Smooth muscle cell (in vitro differentiated cells): ENCODE results near the gene PCSK5. TPM values are rescaled to one million over a fixed set of nuclear protein-coding genes. Genes with fewer than 3 reads are reported as not detected.

Source experiments
- DNase-seq: peaks from one replicate; lab custom pipeline; 2025; ENCODE audit not compliant: unreplicated experiment; lab: John Stamatoyannopoulos, UW
- H2AFZ ChIP-seq: fragments of 200-600 bp; sonication (generic); 2 replicates; pipeline ENCODE4 v1.6.0; 2016; ENCODE audit warnings: antibody characterized with exemption, low read depth, mild to moderate bottlenecking
- H3F3A ChIP-seq: fragments of 200-600 bp; sonication (generic); 2 replicates; pipeline ENCODE4 v1.6.0; 2017; ENCODE audit warnings: antibody characterized with exemption, low read depth
- H3K27ac ChIP-seq: fragments of 200-600 bp; sonication (generic); 2 replicates; pipeline ENCODE4 v1.5.1; 2016; ENCODE audit warnings: low read depth, mild to moderate bottlenecking
- H3K27me3 ChIP-seq: fragments of 200-600 bp; sonication (generic); 2 replicates; pipeline ENCODE4 v1.6.1; 2016; ENCODE audit warnings: low read depth, mild to moderate bottlenecking
- H3K36me3 ChIP-seq: fragments of 200-600 bp; sonication (generic); 2 replicates; pipeline ENCODE4 v1.5.1; 2016; ENCODE audit warnings: low read depth
- H3K4me1 ChIP-seq: fragments of 200-600 bp; sonication (generic); 2 replicates; pipeline ENCODE4 v1.5.1; 2016; ENCODE audit warnings: low read depth
- H3K4me2 ChIP-seq: fragments of 200-600 bp; sonication (generic); 2 replicates; pipeline ENCODE4 v1.6.0; 2016; ENCODE audit warnings: mild to moderate bottlenecking
- H3K4me3 ChIP-seq: fragments of 200-600 bp; sonication (generic); 2 replicates; pipeline ENCODE4 v1.5.1; 2016; ENCODE audit warnings: mild to moderate bottlenecking
- H3K79me2 ChIP-seq: fragments of 200-600 bp; sonication (generic); 2 replicates; pipeline ENCODE4 v1.6.0; 2016; ENCODE audit warnings: low read depth, mild to moderate bottlenecking
- H3K9ac ChIP-seq: fragments of 200-600 bp; sonication (generic); 2 replicates; pipeline ENCODE4 v1.6.0; 2016; ENCODE audit warnings: low read depth
- H3K9me3 ChIP-seq: fragments of 200-600 bp; sonication (generic); replicated peaks from 2 replicates; pipeline ENCODE4 v1.5.1; 2016; ENCODE audit warnings: low read depth
- H4K20me1 ChIP-seq: fragments of 200-600 bp; sonication (generic); 2 replicates; pipeline ENCODE4 v1.6.0; 2016; ENCODE audit warnings: low read depth
- CTCF ChIP-seq: fragments of 200-600 bp; sonication (generic); IDR thresholded peaks from 2 replicates; pipeline ENCODE4 v1.5.1; 2017; ENCODE audit warnings: borderline replicate concordance, mild to moderate bottlenecking, antibody characterized with exemption; ENCODE audit not compliant: insufficient read depth, poor library complexity, severe bottlenecking
- WGBS: methylation state at CpG from one replicate; pipeline ENCODE4 v1.1.7; 2016; ENCODE audit warnings: low lambda C conversion rate; 5-methylcytosine and 5-hydroxymethylcytosine counted together
- polyA plus RNA-seq: library from polyadenylated mRNA; unstranded; fragments of >200 nt; fragmentation: Nextera tagmentation; extraction: Ambion mirVana; gene quantifications from 2 replicates; pipeline ENCODE4 v1.2.1, GENCODE V29; 2016
- total RNA-seq: library from RNA; depleted of rRNA; stranded (reverse); fragments of >200 nt; gene quantifications from 2 replicates; pipeline ENCODE4 v1.2.3, GENCODE V29; 2014

The PCSK5 gene
- total and polyA plus RNA-seq, 2 experiments from 2014 or later = 2.3 to 2.8 TPM

GRCh38 chr9:76355886-76356285, 465.4 kb downstream of the PCSK5 start:
- no peaks in the 10 kb centered on the region for H3K4me1 ChIP-seq
- no peaks in the 10 kb centered on the region for H3K36me3 ChIP-seq
- no peaks in the 10 kb centered on the region for H4K20me1 ChIP-seq
- peaks cover 8% of the 10 kb centered on the region for H3K27me3 ChIP-seq
- no peak overlapping the region for H3K4me2 ChIP-seq
- DNase-seq = no peak
- H3F3A ChIP-seq = no peaks in the 10 kb centered on the region
- H3K9ac ChIP-seq = no peak overlapping the region
- H3K79me2 ChIP-seq = no peaks in the 10 kb centered on the region
- H3K9me3 ChIP-seq = no peaks in the 10 kb centered on the region
- no peak for TF ChIP-seq CTCF
- H2AFZ ChIP-seq = no peak overlapping the region
- 80% methylated on average over 6 of the region's 6 CpGs for WGBS
- H3K27ac ChIP-seq = no peak overlapping the region
- no peak overlapping the region for H3K4me3 ChIP-seq

- no peak overlapping the region for H3K27ac ChIP-seq
- no peak overlapping the region for H3K9ac ChIP-seq
- H3F3A ChIP-seq = no peaks in the 10 kb centered on the region
- 87% methylated on average over 1 of the region's 1 CpG for WGBS
- no peak overlapping the region for H3K4me3 ChIP-seq
- H2AFZ ChIP-seq = no peak overlapping the region
- no peak for TF ChIP-seq CTCF
- peaks cover 8% of the 10 kb centered on the region for H3K27me3 ChIP-seq
- H4K20me1 ChIP-seq = no peaks in the 10 kb centered on the region
- no peaks in the 10 kb centered on the region for H3K79me2 ChIP-seq
- H3K4me1 ChIP-seq = no peaks in the 10 kb centered on the region
- no peaks in the 10 kb centered on the region for H3K36me3 ChIP-seq
- H3K4me2 ChIP-seq = no peak overlapping the region
- H3K9me3 ChIP-seq = no peaks in the 10 kb centered on the region
- no peak for DNase-seq
Observed at GRCh38 chr9:76357555-76357954, 467.1 kb downstream of the PCSK5 start.

GRCh38 chr9:76358628-76359280, 468.3 kb downstream of the PCSK5 start:
- DNase-seq = no peak
- Histone ChIP-seq H3K9ac (no peak overlapping the region), H3K4me2 (no peak overlapping the region), H3K4me1 (no peaks in the 10 kb centered on the region), H3F3A (no peaks in the 10 kb centered on the region), H3K27ac (no peak overlapping the region), H3K9me3 (no peaks in the 10 kb centered on the region), H4K20me1 (no peaks in the 10 kb centered on the region), H3K36me3 (no peaks in the 10 kb centered on the region), H3K79me2 (no peaks in the 10 kb centered on the region), H3K27me3 (peaks cover 8% of the 10 kb centered on the region), H3K4me3 (no peak overlapping the region), H2AFZ (no peak overlapping the region)
- WGBS = 94% methylated on average over 10 of the region's 10 CpGs
- no peak for TF ChIP-seq CTCF

GRCh38 chr9:76359365-76359764, 468.9 kb downstream of the PCSK5 start:
- no peak for DNase-seq
- no peak overlapping the region for H3K4me3 ChIP-seq
- H3K9me3 ChIP-seq = no peaks in the 10 kb centered on the region
- peaks cover under 1% of the 10 kb centered on the region for H3K4me1 ChIP-seq
- TF ChIP-seq CTCF = no peak
- no peak overlapping the region for H3K27ac ChIP-seq
- no peaks in the 10 kb centered on the region for H4K20me1 ChIP-seq
- WGBS = 94% methylated on average over 4 of the region's 4 CpGs
- H3F3A ChIP-seq = no peaks in the 10 kb centered on the region
- H2AFZ ChIP-seq = no peak overlapping the region
- no peak overlapping the region for H3K4me2 ChIP-seq
- no peaks in the 10 kb centered on the region for H3K79me2 ChIP-seq
- H3K27me3 ChIP-seq = peaks cover 8% of the 10 kb centered on the region
- H3K36me3 ChIP-seq = no peaks in the 10 kb centered on the region
- H3K9ac ChIP-seq = no peak overlapping the region
